Mesenchymal stem cell (in vitro differentiated cells and primary cell): ENCODE data around the gene PJA2.

Source experiments
- DNase-seq: peaks from one replicate; pipeline ENCODE4 v3.0.0-alpha.2; 2013
- H2AFZ ChIP-seq: one replicate; pipeline ENCODE4 v1.6.1; 2013; ENCODE audit warnings: low read depth, mild to moderate bottlenecking, control low read depth, inconsistent platforms, low read length, moderate library complexity
- H2AK5ac ChIP-seq: 2 replicates; pipeline ENCODE4 v1.6.1; 2013; ENCODE audit warnings: low read length, moderate library complexity, mild to moderate bottlenecking, inconsistent platforms; ENCODE audit not compliant: severe bottlenecking
- H2BK120ac ChIP-seq: one replicate; pipeline ENCODE4 v1.6.1; 2013; ENCODE audit warnings: low read depth, mild to moderate bottlenecking, inconsistent platforms, low read length, moderate library complexity
- H2BK12ac ChIP-seq, 2 experiments: one replicate each; pipeline ENCODE4 v1.6.1; 2013; ENCODE audit warnings: inconsistent platforms in 2 of 2, low read length in 2 of 2, mild to moderate bottlenecking in 2 of 2, moderate library complexity in 2 of 2, control low read depth in 1 of 2
- H2BK15ac ChIP-seq: one replicate; pipeline ENCODE4 v1.6.1; 2013; ENCODE audit warnings: mild to moderate bottlenecking, low read depth, inconsistent platforms; ENCODE audit not compliant: poor library complexity, severe bottlenecking
- H2BK5ac ChIP-seq: 2 replicates; pipeline ENCODE4 v1.6.1; 2013; ENCODE audit warnings: low read depth, mild to moderate bottlenecking, low read length, control low read depth, inconsistent platforms; ENCODE audit not compliant: poor library complexity, severe bottlenecking
- H3K14ac ChIP-seq, 2 experiments: one replicate each; pipeline ENCODE4 v1.6.1; 2013; ENCODE audit warnings: inconsistent platforms in 2 of 2, low read length in 2 of 2, control low read depth in 1 of 2, mild to moderate bottlenecking in 1 of 2, moderate library complexity in 1 of 2
- H3K18ac ChIP-seq, 2 experiments: one replicate each; pipeline ENCODE4 v1.6.1; 2013; ENCODE audit warnings: inconsistent platforms in 2 of 2, low read length in 2 of 2, control low read depth in 1 of 2, low read depth in 1 of 2, mild to moderate bottlenecking in 1 of 2
- H3K23ac ChIP-seq, 2 experiments: one replicate each; pipeline ENCODE4 v1.6.1; 2013; ENCODE audit warnings: inconsistent platforms in 2 of 2, low read length in 2 of 2, mild to moderate bottlenecking in 2 of 2, moderate library complexity in 2 of 2, control low read depth in 1 of 2
- H3K27ac ChIP-seq: 2 replicates; pipeline ENCODE4 v1.5.1; 2013; ENCODE audit warnings: mild to moderate bottlenecking, moderate library complexity, low read length, control low read depth, inconsistent platforms; ENCODE audit not compliant: poor library complexity, severe bottlenecking
- H3K27me3 ChIP-seq, 2 experiments: 2 replicates each; pipeline versions ENCODE4 v1.6.1 to v1.7.0; 2013; ENCODE audit warnings: low read length in 2 of 2, mild to moderate bottlenecking in 2 of 2, moderate library complexity in 2 of 2, control low read depth in 1 of 2, inconsistent platforms in 1 of 2; ENCODE audit not compliant: control insufficient read depth in 1 of 2, insufficient read depth in 1 of 2
- H3K36me3 ChIP-seq, 2 experiments: 2 replicates each; pipeline versions ENCODE4 v1.6.1 to v1.7.0; 2013; ENCODE audit warnings: low read length in 2 of 2, control low read depth in 1 of 2, inconsistent platforms in 1 of 2, low read depth in 1 of 2, mild to moderate bottlenecking in 1 of 2; ENCODE audit not compliant: insufficient read depth in 2 of 2, control insufficient read depth in 1 of 2
- H3K4ac ChIP-seq, 2 experiments: one replicate each; pipeline ENCODE4 v1.6.1; 2013; ENCODE audit warnings: inconsistent platforms in 2 of 2, low read length in 2 of 2, mild to moderate bottlenecking in 2 of 2, moderate library complexity in 2 of 2, control low read depth in 1 of 2, low read depth in 1 of 2
- H3K4me1 ChIP-seq: 2 replicates; pipeline ENCODE4 v1.6.1; 2013; ENCODE audit warnings: low read depth, low read length, control low read depth; ENCODE audit not compliant: control insufficient read depth, insufficient read depth
- H3K4me2 ChIP-seq: 2 replicates; pipeline ENCODE4 v1.6.1; 2013; ENCODE audit warnings: low read length, mild to moderate bottlenecking, inconsistent platforms; ENCODE audit not compliant: poor library complexity, severe bottlenecking
- H3K4me3 ChIP-seq, 2 experiments: 2 replicates each; pipeline versions ENCODE4 v1.5.1 to v1.7.0; 2013; ENCODE audit warnings: low read length in 2 of 2, mild to moderate bottlenecking in 2 of 2, control low read depth in 1 of 2, low read depth in 1 of 2; ENCODE audit not compliant: insufficient read depth in 1 of 2
- H3K79me1 ChIP-seq: replicated peaks from 2 replicates; pipeline ENCODE4 v1.6.1; 2013; ENCODE audit warnings: mild to moderate bottlenecking, control low read depth, low read length, inconsistent platforms; ENCODE audit not compliant: poor library complexity, severe bottlenecking
- H3K9ac ChIP-seq: 2 replicates; pipeline ENCODE4 v1.7.0; 2013; ENCODE audit warnings: mild to moderate bottlenecking, low read length, moderate library complexity
- H3K9me3 ChIP-seq: 2 replicates; pipeline ENCODE4 v1.7.0; 2013; ENCODE audit warnings: mild to moderate bottlenecking, low read length; ENCODE audit not compliant: control insufficient read depth
- H4K8ac ChIP-seq: one replicate; pipeline ENCODE4 v1.6.1; 2013; ENCODE audit warnings: inconsistent platforms, mild to moderate bottlenecking, low read length, moderate library complexity
- H4K91ac ChIP-seq: one replicate; pipeline ENCODE4 v1.6.1; 2013; ENCODE audit warnings: mild to moderate bottlenecking, low read length, inconsistent platforms
- WGBS: methylation state at CpG from one replicate; pipeline ENCODE4 v1.1.7; 2013; ENCODE audit warnings: mixed read lengths; 5-methylcytosine and 5-hydroxymethylcytosine counted together

Gene PJA2

DNA sequence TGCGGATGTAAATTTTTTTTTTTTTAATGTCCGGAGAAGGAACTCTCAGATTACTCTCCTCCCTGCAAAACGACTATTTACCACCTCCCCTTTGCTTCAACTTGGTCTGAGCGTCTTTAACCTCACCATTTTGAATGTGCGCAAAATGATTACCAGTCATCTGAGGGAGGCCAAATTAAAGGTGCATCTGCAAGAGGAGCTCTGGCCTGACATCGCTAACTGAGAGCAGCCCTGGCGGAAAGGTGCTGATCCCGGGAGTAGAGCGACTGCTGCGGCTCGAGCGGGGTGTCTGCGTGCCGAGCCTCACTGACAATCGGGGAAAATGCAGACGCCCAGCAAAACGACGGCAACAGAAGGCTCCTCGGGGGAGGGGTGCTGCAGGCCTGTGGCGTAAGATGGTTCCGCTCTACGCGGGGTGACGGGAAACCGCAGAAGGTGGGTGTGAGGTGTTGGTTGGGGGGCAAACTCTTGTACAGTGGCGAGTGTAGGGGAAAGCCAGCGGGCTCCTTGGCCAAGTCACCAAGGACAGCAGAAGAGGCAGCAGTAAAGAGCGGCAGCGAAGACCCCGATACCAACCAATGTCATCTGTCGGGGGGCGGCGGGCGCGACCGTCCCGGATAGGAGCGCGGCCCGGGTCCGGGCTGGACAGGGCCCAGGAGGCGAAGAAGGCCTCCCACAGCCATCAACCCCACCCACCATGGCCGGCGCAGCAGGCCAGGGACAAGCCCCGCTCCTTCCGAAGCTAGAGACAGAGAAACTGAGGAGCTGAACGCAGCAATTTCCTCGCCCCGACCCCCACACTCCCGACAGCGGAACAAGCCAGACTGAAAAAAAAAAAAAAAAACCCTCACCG, 557 bp downstream of the PJA2 start:
- peak overlapping the region; percentile 100 for H3K27ac ChIP-seq
- WGBS, result under 1% methylated on average over 45 of the region's 52 CpGs
- H3K79me1 ChIP-seq, result no peaks in the 10 kb centered on the region
- no peaks in the 10 kb centered on the region for H3K27me3 ChIP-seq
- peak overlapping the region; percentile 41 for H3K4me2 ChIP-seq
- peak overlapping the region; percentile 28 to 49 for H2BK12ac ChIP-seq
- peak overlapping the region; percentile 98 for H3K9ac ChIP-seq
- H3K9me3 ChIP-seq, result no peaks in the 10 kb centered on the region
- peak overlapping the region; percentile 69 for H2BK120ac ChIP-seq
- H3K23ac ChIP-seq, result peak overlapping the region in 1 of 2 experiments; percentile 83
- peak overlapping the region; percentile 79 to 95 for H3K4me3 ChIP-seq
- H3K36me3 ChIP-seq, result peaks cover under 1 to 6% of the 10 kb centered on the region in 2 experiments
- H3K14ac ChIP-seq, result peak overlapping the region in 1 of 2 experiments; percentile 95
- H2AFZ ChIP-seq, result no peak overlapping the region
- H4K91ac ChIP-seq, result peak overlapping the region; percentile 91
- H3K4ac ChIP-seq, result peak overlapping the region; percentile 66 to 92
- peak overlapping the region; percentile 72 for H2AK5ac ChIP-seq
- H2BK15ac ChIP-seq, result peak overlapping the region; percentile 95
- peak overlapping the region; percentile 81 for H4K8ac ChIP-seq
- H3K18ac ChIP-seq, result peak overlapping the region; percentile 40 to 93
- H3K4me1 ChIP-seq, result peaks cover 4% of the 10 kb centered on the region
- DNase-seq, result peak; percentile 92
- H2BK5ac ChIP-seq, result peak overlapping the region; percentile 89

DNA sequence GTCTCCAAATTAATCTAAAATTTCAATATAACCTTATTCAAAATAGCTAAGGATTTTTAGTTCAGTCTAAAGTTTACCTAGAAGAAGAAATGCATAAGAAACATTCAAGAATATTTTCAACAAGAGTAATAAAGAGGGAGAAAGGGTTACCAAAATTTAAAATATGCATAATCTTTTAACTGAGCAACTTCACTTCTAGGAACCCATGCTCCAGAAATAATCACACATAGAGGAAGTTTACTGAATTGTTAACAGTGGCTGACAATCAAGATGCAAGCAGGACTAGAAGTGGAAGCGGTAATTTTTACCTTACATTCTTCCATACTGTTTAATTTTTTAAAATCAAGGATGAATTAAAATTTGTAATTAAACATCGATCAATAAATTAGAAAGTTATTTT, 1.9 kb downstream of the PJA2 start:
- no peak overlapping the region for H4K91ac ChIP-seq
- no peak overlapping the region for H3K4ac ChIP-seq
- peak overlapping the region in 1 of 2 experiments; percentile 95 for H3K4me3 ChIP-seq
- H2BK5ac ChIP-seq, result no peak overlapping the region
- H3K9me3 ChIP-seq, result no peaks in the 10 kb centered on the region
- H3K4me1 ChIP-seq, result no peaks in the 10 kb centered on the region
- no peak for DNase-seq
- no peak overlapping the region for H3K27ac ChIP-seq
- H3K9ac ChIP-seq, result peak overlapping the region; percentile 98
- H3K18ac ChIP-seq, result no peak overlapping the region
- H3K4me2 ChIP-seq, result no peak overlapping the region
- no peak overlapping the region for H4K8ac ChIP-seq
- H2AFZ ChIP-seq, result no peak overlapping the region
- no peak overlapping the region for H2BK15ac ChIP-seq
- H3K27me3 ChIP-seq, result no peaks in the 10 kb centered on the region
- WGBS, result no CpG with 5 or more reads among the region's 2 CpGs
- no peaks in the 10 kb centered on the region for H3K79me1 ChIP-seq
- no peak overlapping the region for H3K23ac ChIP-seq
- H3K36me3 ChIP-seq, result peaks cover 6 to 15% of the 10 kb centered on the region in 2 experiments
- no peak overlapping the region for H2AK5ac ChIP-seq
- no peak overlapping the region for H3K14ac ChIP-seq
- H2BK12ac ChIP-seq, result no peak overlapping the region
- no peak overlapping the region for H2BK120ac ChIP-seq

DNA sequence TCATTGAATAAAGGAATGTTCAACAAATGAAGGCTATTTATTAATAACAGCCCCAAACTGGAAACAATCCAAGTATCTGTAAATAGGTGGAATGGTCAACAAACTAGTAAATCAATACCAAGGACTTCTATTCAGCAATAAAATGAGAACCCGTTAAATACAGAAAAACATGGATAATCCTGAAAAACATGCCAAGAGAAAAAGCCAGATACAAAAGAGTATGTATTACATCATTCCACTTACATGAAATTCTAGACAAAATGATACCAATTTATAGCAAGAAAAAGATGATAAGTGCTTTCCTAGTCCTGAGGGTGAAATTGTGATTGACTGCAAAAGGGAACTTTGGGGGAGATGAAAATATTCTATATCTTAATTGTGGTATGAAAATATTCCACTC, 3.1 kb downstream of the PJA2 start:
- Histone ChIP-seq H2BK120ac (no peak overlapping the region), H2AFZ (no peak overlapping the region), H3K9ac (peak overlapping the region; percentile 98), H3K79me1 (no peaks in the 10 kb centered on the region), H3K9me3 (no peaks in the 10 kb centered on the region), H3K4me3 (peak overlapping the region in 1 of 2 experiments; percentile 95), H3K4me2 (no peak overlapping the region), H2AK5ac (no peak overlapping the region), H3K4ac (no peak overlapping the region), H3K36me3 (peaks cover 6 to 15% of the 10 kb centered on the region in 2 experiments), H3K27ac (no peak overlapping the region), H2BK12ac (no peak overlapping the region), H4K8ac (no peak overlapping the region), H4K91ac (no peak overlapping the region), H3K4me1 (no peaks in the 10 kb centered on the region), H3K14ac (no peak overlapping the region), H2BK15ac (no peak overlapping the region), H3K27me3 (no peaks in the 10 kb centered on the region), H3K23ac (no peak overlapping the region), H3K18ac (no peak overlapping the region), H2BK5ac (peak overlapping the region; percentile 44)
- no peak for DNase-seq
- WGBS, result no CpG with 5 or more reads among the region's 1 CpG

DNA sequence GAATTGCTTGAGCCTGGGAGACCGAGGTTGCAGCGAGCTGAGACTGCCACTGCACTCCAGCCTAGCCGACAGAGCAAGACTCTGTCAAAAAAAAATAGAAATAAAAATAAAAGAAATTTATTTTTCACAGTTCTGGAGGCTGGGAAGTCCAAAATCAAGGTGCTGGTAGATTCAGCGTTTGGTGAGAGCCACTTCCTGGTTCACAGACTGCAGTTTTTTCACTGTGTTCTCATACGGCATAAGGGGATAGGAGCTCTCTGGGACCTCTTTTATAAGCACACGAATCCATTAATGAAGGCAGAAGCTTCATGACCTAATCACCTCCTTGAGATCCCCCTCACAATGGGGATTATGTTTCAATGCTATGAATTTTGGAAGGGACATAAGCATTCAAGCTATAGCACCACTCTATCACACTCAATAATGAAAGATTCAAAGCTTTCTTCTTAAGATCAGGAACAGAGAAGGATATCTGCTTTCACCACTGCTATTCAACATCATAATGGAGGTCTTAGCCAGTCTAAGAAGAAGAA, 5.3 kb downstream of the PJA2 start:
- Histone ChIP-seq H2AK5ac (no peak overlapping the region), H2BK120ac (no peak overlapping the region), H3K4ac (no peak overlapping the region), H3K36me3 (peaks cover 6 to 22% of the 10 kb centered on the region in 2 experiments), H4K8ac (no peak overlapping the region), H3K4me3 (no peak overlapping the region), H3K27ac (no peak overlapping the region), H2BK12ac (no peak overlapping the region), H3K4me1 (peaks cover 4% of the 10 kb centered on the region), H3K9ac (no peak overlapping the region), H2BK5ac (no peak overlapping the region), H3K79me1 (no peaks in the 10 kb centered on the region), H3K23ac (no peak overlapping the region), H3K9me3 (no peaks in the 10 kb centered on the region), H3K18ac (no peak overlapping the region), H2AFZ (no peak overlapping the region), H3K14ac (no peak overlapping the region), H3K27me3 (no peaks in the 10 kb centered on the region), H4K91ac (no peak overlapping the region), H2BK15ac (no peak overlapping the region), H3K4me2 (no peak overlapping the region)
- 90% methylated on average over 1 of the region's 6 CpGs for WGBS
- DNase-seq, result no peak
